Stimulated activated CD8-positive, alpha-beta memory T cell treated with anti-CD3 and anti-CD28 coated beads, Interleukin-12 subunit alpha, Interleukin-12 subunit beta, amount 100 ng/mL, for 4 hours (primary cell): ENCODE data around the gene LZTR1.
"Not testable (repeated sequence)": the region's sequence is repeated elsewhere in the genome, so short reads cannot be mapped to it uniquely, and the experiment has no call there.

Experiments
- DNase-seq: peaks from one replicate; pipeline ENCODE4 v3.0.0-alpha.2; 2020; ENCODE audit warnings: low read depth

LZTR1 gene

GRCh38 chr22:21033895-21034294 lies 51.8 kb downstream of the LZTR1 start:
- DNase-seq, result no peak

DNA sequence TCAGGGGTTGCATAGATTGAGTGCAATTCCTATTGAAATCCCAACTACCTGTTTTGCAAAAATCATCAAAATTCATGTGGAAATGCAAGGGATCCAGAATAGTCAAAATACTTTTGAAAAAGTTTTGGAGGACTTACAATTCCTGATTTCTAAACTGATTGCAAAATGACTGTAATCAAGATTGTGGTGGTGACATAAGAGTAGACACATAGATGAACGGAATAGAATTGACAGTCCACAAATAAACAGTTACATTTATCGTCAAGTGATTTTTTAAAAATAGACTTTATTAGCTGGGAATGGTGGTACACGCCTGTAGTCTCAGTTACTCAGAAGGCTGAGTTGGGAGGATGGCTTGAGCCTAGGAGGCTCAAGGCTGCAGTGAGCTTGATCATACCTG lies 52.9 kb downstream of the LZTR1 start:
- DNase-seq, result no peak

GRCh38 chr22:21038405-21038804 lies 56.3 kb downstream of the LZTR1 start:
- no peak for DNase-seq

- not testable (repeated sequence) for DNase-seq
Measured at GRCh38 chr22:21039158-21039557, 57.1 kb downstream of the LZTR1 start.

DNA sequence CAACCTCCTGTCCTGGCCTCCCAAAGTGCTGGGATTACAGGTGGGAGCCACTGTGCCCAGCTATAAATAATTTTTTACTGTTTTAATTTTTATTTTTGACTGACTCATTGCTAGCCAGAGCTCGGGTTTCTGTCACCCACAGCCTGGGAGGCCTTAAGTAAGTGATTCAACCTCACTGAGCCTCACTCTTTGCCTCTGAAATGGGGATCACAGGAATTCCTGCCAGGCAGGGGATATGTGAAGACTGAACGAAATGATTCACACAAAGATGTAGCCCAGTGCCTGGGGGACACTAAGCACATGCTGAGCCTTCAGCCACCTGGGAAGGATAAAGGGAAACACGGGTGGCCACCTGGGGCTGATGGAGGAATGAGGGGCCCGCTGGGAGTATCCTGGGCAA lies 59.8 kb downstream of the LZTR1 start:
- DNase-seq, result no peak

DNA sequence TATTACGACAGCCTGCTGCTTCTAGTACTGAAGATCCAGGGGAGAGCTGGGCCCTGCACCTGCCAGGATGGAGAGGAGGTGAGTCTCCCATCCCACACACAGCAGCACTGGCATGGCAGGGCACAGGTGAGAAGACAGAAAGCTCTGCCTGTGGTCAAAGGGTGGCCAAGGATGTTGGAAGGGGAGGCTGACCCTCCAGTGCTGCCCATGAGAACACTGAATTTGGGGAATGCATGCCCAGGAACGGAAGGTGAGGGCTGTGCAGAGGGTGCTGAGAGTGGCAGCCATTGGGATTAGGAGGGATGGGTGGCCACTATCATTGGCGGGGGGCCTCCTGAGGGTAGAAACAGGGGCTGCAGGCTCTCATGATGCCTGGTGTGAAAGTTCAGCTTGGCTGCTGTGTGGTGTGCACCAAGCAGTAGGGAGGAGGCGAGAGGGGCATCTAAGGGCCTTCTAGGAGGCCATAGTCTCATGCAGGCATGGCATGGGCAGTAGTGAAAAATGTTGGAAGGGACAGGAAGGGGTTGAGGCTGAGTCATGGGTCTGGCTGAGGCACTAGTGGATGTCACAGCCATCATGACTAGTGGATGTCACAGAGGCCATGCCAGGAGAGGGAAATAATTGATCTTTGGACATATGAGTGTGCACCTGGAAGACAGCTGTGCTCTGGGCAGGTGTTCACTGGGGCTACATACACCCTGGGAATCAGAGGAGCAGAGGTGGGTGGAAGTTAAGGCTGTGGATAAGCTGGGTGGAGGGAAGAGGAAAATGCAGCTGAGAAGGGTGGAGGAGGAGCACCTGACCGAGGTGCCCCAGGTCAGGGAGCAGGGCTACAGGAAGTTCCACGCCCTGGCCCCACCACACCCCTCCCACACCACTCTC lies 61.1 kb downstream of the LZTR1 start:
- no peak for DNase-seq

- DNase-seq, result no peak
Measured at GRCh38 chr22:21043860-21044535, 61.9 kb downstream of the LZTR1 start.

DNA sequence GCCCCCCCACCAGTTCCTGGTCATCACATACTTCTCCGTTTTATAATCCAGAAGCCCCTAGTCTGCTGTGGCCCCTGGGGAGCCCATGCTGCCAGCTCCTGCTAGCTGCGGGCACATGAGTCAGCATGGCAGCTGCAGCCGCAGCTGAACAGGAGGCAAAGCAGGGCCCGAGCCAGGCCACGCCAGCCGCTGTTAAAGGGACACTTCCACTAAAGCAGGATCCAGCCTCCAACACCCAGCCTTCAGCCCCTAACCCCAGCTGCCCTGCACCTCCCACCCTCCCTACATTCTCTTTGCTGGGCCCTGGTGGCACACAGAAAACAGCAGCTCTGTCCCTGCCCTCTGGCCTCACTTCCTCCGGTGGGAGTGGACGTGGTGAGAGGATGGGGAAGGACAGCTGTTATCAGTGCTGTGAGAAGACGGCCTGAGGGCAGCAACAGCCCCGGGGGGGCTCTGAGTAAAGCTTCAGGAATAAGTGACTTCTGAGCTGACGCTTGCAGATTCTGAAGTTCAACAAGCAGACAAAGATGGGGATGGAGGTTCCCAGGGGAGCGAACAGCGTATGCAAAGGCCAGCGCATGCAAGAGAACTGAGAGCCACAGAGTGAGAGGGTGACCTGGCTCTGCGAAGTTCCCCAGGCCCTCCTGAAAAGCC lies 63.0 kb downstream of the LZTR1 start:
- no peak for DNase-seq

DNA sequence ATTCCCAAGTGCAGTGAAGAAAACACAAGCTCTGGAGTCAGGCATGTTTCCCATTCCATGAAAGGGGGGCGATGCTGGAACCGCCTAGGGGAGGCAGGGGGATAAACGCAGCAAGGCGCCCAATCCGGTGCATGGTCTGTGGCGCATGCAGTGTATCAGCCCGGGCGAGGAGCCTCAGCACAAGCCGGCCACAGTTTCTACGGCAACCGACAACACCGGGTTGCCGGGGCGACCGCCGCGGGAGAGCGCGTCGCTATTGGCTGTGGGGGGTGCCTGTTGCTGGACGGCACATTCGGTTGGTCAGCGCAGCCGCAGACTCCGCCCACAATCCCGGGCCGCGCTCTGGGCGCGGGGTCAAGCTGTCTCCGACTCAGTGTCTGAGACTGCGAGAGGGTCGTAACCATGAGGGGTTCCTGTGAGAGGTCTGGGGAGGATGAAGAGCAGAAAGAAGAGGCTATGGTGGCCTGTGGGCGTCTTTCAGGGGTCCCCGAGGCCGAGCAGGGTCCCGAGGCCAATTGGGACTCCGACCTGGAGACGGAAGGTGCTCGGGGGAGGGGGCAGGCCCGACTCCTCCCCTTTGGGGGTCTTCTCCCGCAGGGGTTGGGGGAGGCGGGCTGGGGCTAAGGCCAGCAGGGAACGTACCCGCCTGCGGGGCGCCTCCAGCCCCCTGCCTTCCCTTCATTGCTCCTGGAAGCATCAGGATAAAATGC lies 63.6 kb downstream of the LZTR1 start, which contains the start of gene LRRC74B:
Gene LRRC74B, plus strand, starts transcription at position 362 of the 710 bp plus-strand sequence. Its CDS starts 41 bp downstream, at position 403.
- DNase-seq, result peak; percentile 48

GRCh38 chr22:21047035-21047661 lies 65.1 kb downstream of the LZTR1 start:
- no peak for DNase-seq

DNA sequence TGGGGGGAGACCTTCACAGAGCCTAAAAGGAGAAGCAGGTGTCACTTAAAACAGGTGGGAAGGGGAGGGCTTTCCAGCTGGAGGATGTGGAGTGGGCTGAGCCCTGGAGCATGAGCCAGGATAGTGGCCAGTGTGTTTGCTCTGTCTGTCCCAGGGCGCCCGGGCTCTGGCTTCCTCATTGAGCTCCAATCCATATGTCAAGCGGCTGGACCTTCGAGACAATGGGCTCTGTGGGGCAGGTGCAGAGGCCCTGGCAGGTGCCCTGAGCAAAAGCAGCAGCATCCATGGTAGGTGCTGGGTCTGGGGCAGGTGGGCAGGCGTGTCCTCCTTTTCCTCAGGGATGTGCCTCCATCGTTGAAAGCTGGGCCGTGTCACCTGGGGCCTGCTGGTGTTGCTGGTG lies 65.6 kb downstream of the LZTR1 start:
- DNase-seq, result no peak

DNA sequence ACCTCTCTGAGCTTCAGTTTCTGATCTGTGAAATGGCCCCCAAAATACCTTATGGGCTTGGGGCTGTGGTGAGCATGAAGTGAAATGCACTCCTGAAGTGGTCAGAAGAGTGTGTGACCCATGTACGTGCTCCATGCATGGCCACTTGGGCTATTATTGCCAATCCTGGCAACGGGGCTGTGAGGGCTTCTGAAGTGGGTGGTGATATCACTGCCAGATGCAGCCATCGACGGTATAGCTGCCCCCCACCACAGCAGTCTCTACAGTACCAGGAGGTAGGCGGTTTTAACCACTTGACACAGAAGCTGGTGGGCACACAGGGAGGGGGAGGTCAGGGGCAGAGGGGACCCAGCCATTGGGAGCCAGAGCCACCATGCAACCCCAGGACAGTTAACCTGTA lies 66.4 kb downstream of the LZTR1 start:
- not testable (repeated sequence) for DNase-seq
